KMS-11 (cell line): ENCODE results near the gene PLS1.

Experiments
- H2AFZ ChIP-seq: fragments of 200-600 bp; sonication (generic); 2 replicates; pipeline ENCODE4 v1.6.1; 2016; ENCODE audit warnings: antibody characterized with exemption, mixed run types, low read depth
- H3K27ac ChIP-seq: fragments of 200-600 bp; sonication (generic); 2 replicates; pipeline ENCODE4 v1.6.1; 2016; ENCODE audit warnings: mild to moderate bottlenecking, mixed run types
- H3K27me3 ChIP-seq: fragments of 200-600 bp; sonication (generic); 2 replicates; pipeline ENCODE4 v1.6.1; 2017; ENCODE audit warnings: mild to moderate bottlenecking, low read depth, mixed run types, moderate library complexity; ENCODE audit not compliant: insufficient read depth
- H3K36me3 ChIP-seq: fragments of 200-600 bp; sonication (generic); 2 replicates; pipeline ENCODE4 v1.6.1; 2017; ENCODE audit warnings: mild to moderate bottlenecking, mixed run types; ENCODE audit not compliant: insufficient read depth
- H3K4me1 ChIP-seq: fragments of 200-600 bp; sonication (generic); 2 replicates; pipeline ENCODE4 v1.6.1; 2016; ENCODE audit warnings: mild to moderate bottlenecking, low read depth, mixed run types; ENCODE audit not compliant: poor library complexity, severe bottlenecking
- H3K4me2 ChIP-seq: fragments of 200-600 bp; sonication (generic); 2 replicates; pipeline ENCODE4 v1.7.0; 2016; ENCODE audit warnings: mild to moderate bottlenecking, mixed run types
- H3K4me3 ChIP-seq: fragments of 200-600 bp; sonication (generic); IDR thresholded peaks from 2 replicates; pipeline ENCODE4 v1.6.1; 2017; ENCODE audit warnings: low read depth, low read length, mixed read lengths; ENCODE audit not compliant: insufficient read depth
- H3K79me2 ChIP-seq: fragments of 200-600 bp; sonication (generic); 2 replicates; pipeline ENCODE4 v1.6.1; 2016; ENCODE audit warnings: low read depth, mixed run types; ENCODE audit not compliant: insufficient read depth
- H3K9ac ChIP-seq: fragments of 200-600 bp; sonication (generic); 2 replicates; pipeline ENCODE4 v1.6.1; 2016; ENCODE audit warnings: mild to moderate bottlenecking, mixed run types
- H4K20me1 ChIP-seq: fragments of 200-600 bp; sonication (generic); 2 replicates; pipeline ENCODE4 v1.6.1; 2016; ENCODE audit warnings: mild to moderate bottlenecking, mixed run types; ENCODE audit not compliant: insufficient read depth
- CTCF ChIP-seq: fragments of 200-600 bp; sonication (generic); conservative IDR thresholded peaks from 2 replicates; pipeline ENCODE4 v1.6.1; 2017; ENCODE audit warnings: low read depth, mild to moderate bottlenecking, antibody characterized with exemption, low read length, moderate library complexity, mixed read lengths

PLS1 gene

GRCh38 chr3:142615171-142615570, 19.0 kb downstream of the PLS1 start:
- H3K4me1 ChIP-seq = no peaks in the 10 kb centered on the region
- no peaks in the 10 kb centered on the region for H3K36me3 ChIP-seq
- H2AFZ ChIP-seq = no peak overlapping the region
- no peak overlapping the region for H3K9ac ChIP-seq
- H3K4me3 ChIP-seq = no peak overlapping the region
- no peak overlapping the region for H3K27ac ChIP-seq
- no peaks in the 10 kb centered on the region for H3K79me2 ChIP-seq
- no peak overlapping the region for H3K4me2 ChIP-seq
- H4K20me1 ChIP-seq = no peaks in the 10 kb centered on the region
- no peak for TF ChIP-seq CTCF
- H3K27me3 ChIP-seq = no peaks in the 10 kb centered on the region

- Histone ChIP-seq H3K27me3 (no peaks in the 10 kb centered on the region), H3K36me3 (no peaks in the 10 kb centered on the region), H3K9ac (no peak overlapping the region), H3K27ac (no peak overlapping the region), H3K4me2 (no peak overlapping the region), H3K4me1 (no peaks in the 10 kb centered on the region), H2AFZ (no peak overlapping the region), H3K79me2 (no peaks in the 10 kb centered on the region), H4K20me1 (no peaks in the 10 kb centered on the region), H3K4me3 (no peak overlapping the region)
- TF ChIP-seq CTCF = no peak
These were observed 22.8 kb downstream of the PLS1 start for GRCh38 chr3:142618917-142619461.

GRCh38 chr3:142622405-142622804, 26.2 kb downstream of the PLS1 start:
- Histone ChIP-seq H3K4me2 (no peak overlapping the region), H2AFZ (no peak overlapping the region), H3K36me3 (no peaks in the 10 kb centered on the region), H4K20me1 (no peaks in the 10 kb centered on the region), H3K79me2 (no peaks in the 10 kb centered on the region), H3K4me3 (no peak overlapping the region), H3K27ac (no peak overlapping the region), H3K27me3 (no peaks in the 10 kb centered on the region), H3K9ac (no peak overlapping the region), H3K4me1 (no peaks in the 10 kb centered on the region)
- no peak for TF ChIP-seq CTCF

GRCh38 chr3:142623194-142623593, 27.0 kb downstream of the PLS1 start:
- H3K4me1 ChIP-seq = no peaks in the 10 kb centered on the region
- H3K79me2 ChIP-seq = no peaks in the 10 kb centered on the region
- no peaks in the 10 kb centered on the region for H3K27me3 ChIP-seq
- H4K20me1 ChIP-seq = no peaks in the 10 kb centered on the region
- no peak for TF ChIP-seq CTCF
- no peak overlapping the region for H3K4me2 ChIP-seq
- no peak overlapping the region for H3K9ac ChIP-seq
- H3K36me3 ChIP-seq = no peaks in the 10 kb centered on the region
- H3K4me3 ChIP-seq = no peak overlapping the region
- no peak overlapping the region for H3K27ac ChIP-seq
- no peak overlapping the region for H2AFZ ChIP-seq
